HG03558 (cell line): ENCODE data around the gene CCDC69.
"Not testable (repeated sequence)": the region's sequence is repeated elsewhere in the genome, so short reads cannot be mapped to it uniquely, and the experiment has no call there.

Experiments used
- ATAC-seq: cut with Tn5 transposase; IDR thresholded peaks from one replicate; pipeline ENCODE4 v1.9.1; 2021; ENCODE audit warnings: moderate number of reproducible peaks; ENCODE audit not compliant: unreplicated experiment; ENCODE audit errors: extremely low read depth

Gene CCDC69

GRCh38 chr5:151248651-151249050, 24.8 kb upstream of the CCDC69 start:
- ATAC-seq: no peak

GRCh38 chr5:151245680-151246219, 21.9 kb upstream of the CCDC69 start:
- no peak for ATAC-seq

- ATAC-seq: no peak
These were observed 20.3 kb upstream of the CCDC69 start for GRCh38 chr5:151244206-151244605.

GRCh38 chr5:151243564-151243963, 19.7 kb upstream of the CCDC69 start:
- no peak for ATAC-seq

GRCh38 chr5:151243127-151243526, 19.2 kb upstream of the CCDC69 start:
- no peak for ATAC-seq

GRCh38 chr5:151240924-151241635, 17.2 kb upstream of the CCDC69 start:
- no peak for ATAC-seq

- ATAC-seq: not testable (repeated sequence)
These were observed 16.5 kb upstream of the CCDC69 start for GRCh38 chr5:151240268-151240835.

GRCh38 chr5:151239237-151239861, 15.5 kb upstream of the CCDC69 start:
- ATAC-seq: no peak

- no peak for ATAC-seq
These were observed 14.4 kb upstream of the CCDC69 start for GRCh38 chr5:151238303-151238741.

GRCh38 chr5:151237685-151238084, 13.8 kb upstream of the CCDC69 start:
- no peak for ATAC-seq

GRCh38 chr5:151236888-151237287, 13.0 kb upstream of the CCDC69 start:
- no peak for ATAC-seq

GRCh38 chr5:151235239-151235571, 11.3 kb upstream of the CCDC69 start:
- ATAC-seq: not testable (repeated sequence)

- ATAC-seq: peak; percentile 48
These were observed 10.8 kb upstream of the CCDC69 start for GRCh38 chr5:151234476-151235238.

- peak; percentile 44 for ATAC-seq
These were observed 9.8 kb upstream of the CCDC69 start for GRCh38 chr5:151233616-151234085.

GRCh38 chr5:151231359-151231758, 7.5 kb upstream of the CCDC69 start:
- no peak for ATAC-seq

GRCh38 chr5:151230048-151230680, 6.3 kb upstream of the CCDC69 start:
- ATAC-seq: no peak

- no peak for ATAC-seq
These were observed 5.1 kb upstream of the CCDC69 start for GRCh38 chr5:151228986-151229385.

- ATAC-seq: no peak
These were observed 4.1 kb upstream of the CCDC69 start for GRCh38 chr5:151227918-151228447.

- no peak for ATAC-seq
These were observed 1.6 kb upstream of the CCDC69 start for GRCh38 chr5:151225475-151225874.

- ATAC-seq: no peak
These were observed 1.2 kb upstream of the CCDC69 start for GRCh38 chr5:151225071-151225470.
